Measurements from ENCODE around the gene PANK4. TPM values are rescaled to one million over a fixed set of nuclear protein-coding genes. Genes with fewer than 3 reads are reported as not detected.
"Not testable (repeated sequence)": the region's sequence is repeated elsewhere in the genome, so short reads cannot be mapped to it uniquely, and the experiment has no call there.

The PANK4 gene
- total RNA-seq, 3 donors from 2014 or later = 16.5 to 32.8 (median 31.3) TPM

DNA sequence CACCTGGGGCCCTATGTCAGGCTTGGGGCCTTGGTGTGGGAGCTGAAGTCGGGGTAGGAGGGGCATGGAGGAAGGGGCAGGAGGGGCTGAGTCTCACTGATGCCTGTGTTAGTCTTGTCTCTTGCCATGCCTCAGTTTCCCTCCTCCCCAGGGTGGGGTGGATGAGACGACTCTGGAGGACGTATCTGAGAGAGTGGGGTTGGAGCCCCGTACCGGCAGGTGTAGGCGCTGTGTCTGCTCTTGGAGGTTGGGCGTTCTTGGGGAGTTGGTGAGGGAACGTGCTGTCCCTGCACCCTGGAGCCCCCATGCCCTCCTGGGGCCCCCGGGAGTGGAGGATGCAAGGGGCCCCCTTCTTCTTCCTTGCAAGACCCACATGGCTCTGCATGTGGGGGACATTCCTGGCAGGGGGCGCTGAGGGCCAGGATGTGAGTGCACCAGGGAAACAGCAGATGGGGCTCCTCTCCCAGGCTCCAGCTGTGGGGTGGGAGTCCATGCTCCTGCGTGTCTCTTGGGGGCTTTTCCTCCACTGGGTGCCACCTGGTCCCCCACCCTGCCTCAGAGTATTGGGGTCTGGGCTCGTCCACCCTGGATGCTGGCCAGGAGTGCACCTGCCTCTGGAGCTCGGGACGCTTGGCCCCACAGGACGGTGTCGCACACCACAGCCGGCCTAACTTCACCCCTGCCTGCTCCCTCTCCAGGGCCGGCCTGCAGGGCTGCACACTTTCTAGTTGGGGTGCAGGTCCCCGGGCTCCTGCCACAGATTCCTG is 28.4 kb upstream of the PANK4 start:
- peak overlapping the region in 2 of 3 donors; percentile 66 to 96 for H3K4me3 ChIP-seq
- no peaks in the 10 kb centered on the region for H3K36me3 ChIP-seq
- TF ChIP-seq POLR2A (IDR thresholded peaks at IDR 0.05) (no peak), POLR2AphosphoS5 (IDR thresholded peaks at IDR 0.05) (no peak)
- TF ChIP-seq, protein P1, sequence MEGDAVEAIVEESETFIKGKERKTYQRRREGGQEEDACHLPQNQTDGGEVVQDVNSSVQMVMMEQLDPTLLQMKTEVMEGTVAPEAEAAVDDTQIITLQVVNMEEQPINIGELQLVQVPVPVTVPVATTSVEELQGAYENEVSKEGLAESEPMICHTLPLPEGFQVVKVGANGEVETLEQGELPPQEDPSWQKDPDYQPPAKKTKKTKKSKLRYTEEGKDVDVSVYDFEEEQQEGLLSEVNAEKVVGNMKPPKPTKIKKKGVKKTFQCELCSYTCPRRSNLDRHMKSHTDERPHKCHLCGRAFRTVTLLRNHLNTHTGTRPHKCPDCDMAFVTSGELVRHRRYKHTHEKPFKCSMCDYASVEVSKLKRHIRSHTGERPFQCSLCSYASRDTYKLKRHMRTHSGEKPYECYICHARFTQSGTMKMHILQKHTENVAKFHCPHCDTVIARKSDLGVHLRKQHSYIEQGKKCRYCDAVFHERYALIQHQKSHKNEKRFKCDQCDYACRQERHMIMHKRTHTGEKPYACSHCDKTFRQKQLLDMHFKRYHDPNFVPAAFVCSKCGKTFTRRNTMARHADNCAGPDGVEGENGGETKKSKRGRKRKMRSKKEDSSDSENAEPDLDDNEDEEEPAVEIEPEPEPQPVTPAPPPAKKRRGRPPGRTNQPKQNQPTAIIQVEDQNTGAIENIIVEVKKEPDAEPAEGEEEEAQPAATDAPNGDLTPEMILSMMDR (IDR thresholded peaks at IDR 0.05) = no peak
- H3K27ac ChIP-seq = peak overlapping the region; percentile 95 to 99
- H3K9me3 ChIP-seq = no peaks in the 10 kb centered on the region
- no peak for DNase-seq (ENCODE audit: low spot score in 2 of 2)
- H3K27me3 ChIP-seq = no peaks in the 10 kb centered on the region
- H3K4me1 ChIP-seq = peaks cover 15 to 19% of the 10 kb centered on the region in 2 donors
- intact Hi-C loops (cut with DNase I; ENCODE audit: low total_unique reads) = no loop called here

DNA sequence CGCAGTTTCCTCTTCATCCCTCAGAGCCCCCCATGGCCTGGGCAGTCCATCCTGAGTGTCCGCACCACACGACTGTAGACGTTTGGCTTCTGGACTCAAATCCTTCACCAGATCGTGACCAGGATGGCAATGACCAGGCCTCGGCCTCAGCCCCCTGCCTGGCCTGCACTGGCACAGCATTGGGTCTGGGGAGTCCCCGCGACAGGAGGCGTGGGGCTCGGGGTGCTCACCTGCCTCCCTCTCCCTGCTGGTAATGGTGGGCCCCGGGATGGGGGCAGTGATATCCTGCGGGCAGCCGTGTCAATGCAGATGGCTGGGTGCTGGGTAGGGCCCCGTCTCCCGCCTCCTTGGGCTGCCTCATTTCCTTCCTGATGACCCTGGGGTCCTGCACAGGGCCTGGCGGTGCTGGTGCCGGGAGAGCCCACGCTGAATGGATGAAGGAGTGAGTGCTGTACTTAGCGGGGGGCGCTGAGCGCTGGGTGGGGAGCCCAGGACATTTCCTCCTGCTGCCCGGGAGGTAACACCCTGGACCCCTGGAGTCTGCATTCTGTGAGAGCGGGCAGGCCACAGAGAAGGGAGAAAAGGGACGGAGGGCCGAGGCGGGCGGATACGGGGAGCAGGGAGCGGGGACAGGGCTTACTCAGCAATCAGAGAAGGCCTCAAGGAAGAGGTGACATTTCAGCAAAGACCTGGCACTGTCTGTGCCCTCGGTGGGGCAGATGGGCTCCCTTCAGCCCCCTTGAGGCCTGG is 27.6 kb upstream of the PANK4 start:
- Histone ChIP-seq H3K4me1 (peaks cover 18 to 20% of the 10 kb centered on the region in 2 donors), H3K27ac (peak overlapping the region in 1 of 2 donors; percentile 99)
- intact Hi-C loops (cut with DNase I; ENCODE audit: low total_unique reads) = no loop called here

DNA sequence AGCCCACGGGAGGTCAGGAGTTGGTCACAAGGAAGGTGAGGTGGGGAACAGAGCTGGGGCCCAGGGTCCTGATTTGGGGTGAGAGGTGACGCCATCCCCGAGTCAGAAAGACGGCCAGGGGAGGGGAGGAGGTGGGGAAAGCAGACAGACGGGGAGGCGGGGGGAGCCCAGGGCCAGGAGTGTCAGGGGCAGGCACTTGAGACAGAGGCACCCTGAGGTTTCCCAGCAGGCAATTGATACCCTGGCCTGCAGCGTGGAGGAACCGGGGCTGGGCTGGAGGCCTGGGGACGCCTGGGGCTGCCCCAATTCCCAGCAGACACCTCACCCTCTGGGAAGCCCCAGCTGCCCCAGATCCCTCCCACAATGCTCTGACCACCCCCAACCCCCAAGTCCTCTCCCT is 26.7 kb upstream of the PANK4 start:
- H3K4me3 ChIP-seq; H3K9me3 ChIP-seq; intact Hi-C loops (cut with DNase I; ENCODE audit: low total_unique reads); DNase-seq (ENCODE audit: low spot score in 2 of 2); H3K36me3 ChIP-seq; H3K27ac ChIP-seq; H3K27me3 ChIP-seq: not testable (repeated sequence)
- H3K4me1 ChIP-seq = peaks cover 21 to 27% of the 10 kb centered on the region in 2 donors

More for the DNA sequence above, 27.6 kb upstream of the PANK4 start:
- Histone ChIP-seq H3K4me3 (no peak overlapping the region), H3K36me3 (no peaks in the 10 kb centered on the region), H3K27me3 (no peaks in the 10 kb centered on the region), H3K9me3 (no peaks in the 10 kb centered on the region)
- TF ChIP-seq POLR2AphosphoS5 (IDR thresholded peaks at IDR 0.05) (no peak), POLR2A (IDR thresholded peaks at IDR 0.05) (no peak)
- TF ChIP-seq, protein P1 (IDR thresholded peaks at IDR 0.05) = no peak
- DNase-seq (ENCODE audit: low spot score in 2 of 2) = no peak

DNA sequence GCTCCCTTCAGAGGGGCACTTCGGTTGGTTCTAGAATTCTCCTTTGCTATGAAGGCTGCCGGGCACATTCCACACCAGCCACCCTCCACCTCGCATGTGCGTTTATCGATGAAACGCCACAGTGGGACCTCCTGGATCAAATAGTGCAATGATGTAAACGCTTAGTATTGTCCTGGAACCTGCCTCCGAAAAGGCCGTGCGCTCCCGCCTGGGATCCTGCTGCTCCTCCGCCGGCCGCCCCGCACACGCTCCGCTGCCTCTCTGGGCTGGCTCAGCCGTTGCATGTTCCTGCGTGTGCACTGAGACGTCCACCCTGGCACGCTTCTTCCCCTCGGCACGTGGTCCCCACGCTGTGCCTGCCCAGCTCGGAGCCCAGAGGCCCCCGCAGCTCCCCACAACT is 25.8 kb upstream of the PANK4 start:
- DNase-seq (ENCODE audit: low spot score in 2 of 2) = no peak
- TF ChIP-seq POLR2AphosphoS5 (IDR thresholded peaks at IDR 0.05) (no peak), POLR2A (IDR thresholded peaks at IDR 0.05) (no peak)
- TF ChIP-seq, protein P1 (IDR thresholded peaks at IDR 0.05) = no peak
- Histone ChIP-seq H3K9me3 (no peaks in the 10 kb centered on the region), H3K4me1 (peaks cover 13 to 29% of the 10 kb centered on the region in 2 donors), H3K27ac (no peak overlapping the region), H3K27me3 (no peaks in the 10 kb centered on the region), H3K36me3 (no peaks in the 10 kb centered on the region), H3K4me3 (no peak overlapping the region)
- intact Hi-C loops (cut with DNase I; ENCODE audit: low total_unique reads) = no loop called here

DNA sequence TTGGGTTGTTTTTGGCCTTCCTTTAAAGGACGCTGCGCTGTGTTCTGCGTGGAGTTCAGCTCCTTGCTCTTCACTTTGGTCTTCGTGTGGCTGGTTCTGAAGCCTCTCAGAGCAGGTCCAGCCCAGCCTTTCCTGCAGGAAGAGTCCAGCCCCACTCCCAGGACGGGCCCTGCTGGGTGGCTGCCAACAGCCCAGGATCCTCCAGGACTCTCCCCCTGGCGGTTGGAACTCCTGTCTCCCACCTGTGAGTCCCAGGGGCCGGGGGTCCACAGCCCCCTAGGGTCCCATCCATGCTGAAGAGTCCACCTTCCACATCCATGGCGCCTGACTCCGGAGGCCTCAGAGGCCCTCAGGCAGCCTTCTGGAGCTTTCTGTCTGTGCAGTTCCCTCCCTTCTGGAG is 25.1 kb upstream of the PANK4 start:
- Histone ChIP-seq H3K27ac (peak overlapping the region in 1 of 2 donors; percentile 100), H3K4me1 (peaks cover 17 to 25% of the 10 kb centered on the region in 2 donors)
- H3K4me3 ChIP-seq; DNase-seq (ENCODE audit: low spot score in 2 of 2); intact Hi-C loops (cut with DNase I; ENCODE audit: low total_unique reads); H3K36me3 ChIP-seq; H3K9me3 ChIP-seq; H3K27me3 ChIP-seq: not testable (repeated sequence)

DNA sequence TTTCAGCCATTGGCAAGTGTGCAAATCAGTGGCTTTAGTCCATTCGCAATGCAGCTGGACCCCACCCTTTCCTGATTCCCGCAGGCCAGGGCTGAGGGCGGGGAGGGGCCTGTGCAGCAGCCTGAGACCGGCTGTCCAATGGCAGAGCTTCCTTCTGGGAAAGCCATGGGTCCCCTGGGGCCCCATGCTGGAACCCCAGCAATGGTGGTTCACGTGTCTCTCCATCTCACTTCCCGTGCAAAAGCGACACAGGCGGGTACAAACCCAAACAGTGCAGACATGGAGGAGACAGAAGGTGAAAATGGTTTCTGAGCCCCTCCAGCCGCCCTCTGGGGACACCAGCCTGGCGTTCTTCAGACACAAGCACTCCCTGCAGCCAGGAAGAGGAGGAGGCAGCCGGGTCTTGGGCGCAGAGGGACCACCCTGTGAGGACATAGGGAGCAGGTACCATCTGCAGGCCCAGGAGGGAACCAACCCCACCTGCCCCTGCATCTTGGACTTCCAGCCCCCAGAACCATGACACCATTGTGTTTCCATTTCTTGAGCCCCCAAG is 24.0 kb upstream of the PANK4 start:
- H3K9me3 ChIP-seq; DNase-seq (ENCODE audit: low spot score in 2 of 2); intact Hi-C loops (cut with DNase I; ENCODE audit: low total_unique reads); H3K27me3 ChIP-seq; H3K36me3 ChIP-seq; H3K4me3 ChIP-seq: not testable (repeated sequence)
- Histone ChIP-seq H3K4me1 (peaks cover 26 to 27% of the 10 kb centered on the region in 2 donors), H3K27ac (peak overlapping the region in 1 of 2 donors; percentile 100)

DNA sequence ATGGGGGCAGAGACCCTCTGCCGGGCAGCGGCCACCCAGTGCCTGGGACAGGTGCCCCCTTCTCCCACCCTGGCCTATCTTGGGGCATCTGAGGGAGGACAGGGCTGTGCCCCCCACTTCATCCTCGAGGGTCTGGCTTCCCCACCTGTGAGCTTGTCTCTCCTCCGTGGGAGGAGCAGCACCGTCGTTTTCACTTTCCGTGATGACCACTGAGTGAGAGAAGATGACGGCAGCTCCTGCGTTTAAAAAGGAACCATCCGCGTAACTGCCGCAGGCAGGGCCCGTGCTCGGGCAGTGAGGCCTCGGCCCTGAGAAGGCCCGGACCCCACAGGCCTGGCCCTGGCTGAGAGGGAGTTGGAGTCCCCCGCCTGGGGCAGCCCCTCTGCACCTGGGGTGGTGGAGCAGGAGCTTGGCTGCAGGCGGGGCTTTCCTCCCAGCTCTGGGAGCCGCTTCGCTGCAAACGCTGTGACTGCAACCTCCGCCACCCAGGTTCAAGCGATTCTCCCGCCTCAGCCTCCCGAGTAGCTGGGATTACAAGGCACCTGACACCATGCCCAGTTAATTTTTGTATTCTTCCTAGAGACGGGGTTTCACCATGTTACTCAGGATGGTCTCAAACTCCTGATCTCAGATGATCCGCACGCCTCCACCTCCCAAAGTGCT is 23.1 kb upstream of the PANK4 start:
- Histone ChIP-seq H3K4me3 (peak overlapping the region in 2 of 3 donors; percentile 45 to 73), H3K4me1 (peaks cover 29 to 31% of the 10 kb centered on the region in 2 donors)
- intact Hi-C loops (cut with DNase I; ENCODE audit: low total_unique reads) = loop anchor here (2.0 kb wide), 1 partner anchor 137 kb away; the partner anchor contains the start of gene PEX10

More for the DNA sequence above, 23.1 kb upstream of the PANK4 start:
- H3K27ac ChIP-seq = peak overlapping the region; percentile 98 to 100
- DNase-seq (ENCODE audit: low spot score in 2 of 2); H3K9me3 ChIP-seq; H3K36me3 ChIP-seq; H3K27me3 ChIP-seq: not testable (repeated sequence)
